DMS153 (cell line): ENCODE measurements around the gene CDC42EP1.
"Not testable (repeated sequence)": the region's sequence is repeated elsewhere in the genome, so short reads cannot be mapped to it uniquely, and the experiment has no call there.

Experiments used
- DNase-seq: peaks from one replicate; lab custom pipeline; 2025; lab: John Stamatoyannopoulos, UW

The CDC42EP1 gene

DNA sequence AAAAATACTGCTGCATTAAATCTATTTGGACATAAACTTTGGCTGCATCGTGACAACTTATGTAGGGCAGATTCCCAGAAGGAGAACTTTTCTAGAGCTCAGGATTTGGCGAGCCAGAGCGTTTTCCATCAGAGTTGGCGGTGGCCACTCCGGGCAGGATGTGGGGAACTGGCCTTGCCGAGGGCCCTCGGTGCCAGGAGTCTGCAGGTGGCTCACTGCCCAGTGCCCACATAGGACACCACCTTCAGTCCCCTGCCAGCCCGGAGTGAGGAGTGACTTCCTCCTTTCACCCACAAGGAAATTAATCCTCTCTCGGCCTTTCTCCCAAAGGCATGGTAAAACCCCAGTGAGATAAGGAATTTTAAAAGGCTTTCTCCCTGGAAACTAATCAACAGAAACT is 21.2 kb downstream of the CDC42EP1 start:
- DNase-seq, result no peak

- no peak for DNase-seq
Observed at GRCh38 chr22:37582526-37582925, 22.2 kb downstream of the CDC42EP1 start.

DNA sequence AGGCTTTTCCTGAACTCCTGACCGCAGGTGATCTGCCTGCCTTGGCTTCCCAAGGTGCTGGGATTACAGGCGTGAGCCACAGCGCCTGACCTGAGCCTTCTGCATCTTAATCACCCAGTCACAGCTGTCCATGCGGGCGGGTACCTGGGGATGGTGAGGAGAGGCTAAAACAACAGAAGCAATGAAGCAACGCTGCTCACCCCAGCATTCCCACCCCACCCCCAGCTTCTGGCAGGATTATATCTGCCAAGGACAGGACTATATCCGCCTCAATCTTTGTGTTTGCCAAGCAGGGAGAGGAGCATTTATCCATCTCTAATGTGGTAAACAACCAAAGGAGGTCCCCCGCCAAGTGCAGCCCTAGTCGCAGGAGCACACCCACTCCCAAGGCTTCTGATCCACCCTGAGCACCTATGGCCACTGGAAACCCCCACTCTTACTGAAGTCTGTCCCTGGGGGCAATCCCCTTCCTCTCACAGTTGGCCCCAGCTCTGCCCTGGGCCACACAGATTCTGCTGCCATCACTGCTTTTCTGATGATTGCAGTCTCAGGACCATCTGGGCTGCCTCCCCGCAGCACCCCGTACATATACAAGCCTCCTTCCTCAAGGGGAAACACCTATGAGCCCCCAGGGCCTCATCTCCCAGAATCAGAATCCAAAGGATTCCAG is 28.4 kb downstream of the CDC42EP1 start:
- no peak for DNase-seq

GRCh38 chr22:37589636-37590035 is 29.4 kb downstream of the CDC42EP1 start:
- no peak for DNase-seq

DNA sequence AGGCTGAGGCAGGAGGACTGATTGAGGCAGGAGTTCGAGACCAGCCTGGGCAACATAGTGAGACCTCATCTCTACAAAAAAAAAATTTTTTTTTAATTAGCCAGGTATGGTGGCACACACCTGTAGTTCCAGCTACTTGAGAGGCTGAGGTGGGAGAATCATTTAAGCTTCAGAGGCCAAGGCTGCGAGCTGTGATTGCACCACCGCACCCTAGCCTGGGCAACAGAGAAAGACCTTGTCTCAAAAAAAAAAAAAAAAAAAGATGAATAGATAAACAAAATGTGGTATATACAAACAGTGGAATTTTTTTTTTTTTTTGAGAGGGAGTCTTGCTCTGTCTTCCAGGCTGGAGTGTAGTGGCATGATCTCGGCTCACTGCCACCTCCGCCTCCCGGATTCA is 30.8 kb downstream of the CDC42EP1 start:
- DNase-seq, result not testable (repeated sequence)

- no peak for DNase-seq
Observed at GRCh38 chr22:37591823-37592404, 31.6 kb downstream of the CDC42EP1 start.

- no peak for DNase-seq
Observed at GRCh38 chr22:37594237-37594636, 34.0 kb downstream of the CDC42EP1 start.

DNA sequence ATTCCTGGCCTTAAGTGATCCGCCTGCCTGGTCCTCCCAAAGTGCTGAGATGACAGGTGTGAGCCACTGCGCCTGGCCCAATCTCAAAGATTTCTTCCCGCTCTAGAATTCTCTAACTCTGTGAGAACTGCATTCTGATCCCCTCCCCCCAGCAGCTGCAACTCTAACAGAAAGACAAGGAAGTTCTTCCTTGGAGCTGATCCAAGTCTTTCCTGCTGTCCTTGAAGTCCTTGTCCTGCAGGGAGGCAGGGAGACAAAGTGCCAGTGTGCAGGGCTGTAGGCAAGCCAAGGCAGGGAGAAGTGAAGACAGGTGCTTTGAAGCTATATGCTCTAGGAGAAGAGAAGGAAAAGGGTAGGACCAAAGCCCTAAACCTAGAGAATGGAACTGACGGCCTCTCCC is 38.9 kb downstream of the CDC42EP1 start:
- DNase-seq, result peak; percentile 7

GRCh38 chr22:37601203-37601539 is 40.9 kb downstream of the CDC42EP1 start:
- DNase-seq, result no peak

GRCh38 chr22:37601540-37602442 is 41.5 kb downstream of the CDC42EP1 start:
- DNase-seq, result peak; percentile 84

GRCh38 chr22:37602546-37603277 is 42.4 kb downstream of the CDC42EP1 start:
- not testable (repeated sequence) for DNase-seq

GRCh38 chr22:37604074-37604473 is 43.8 kb downstream of the CDC42EP1 start:
- DNase-seq, result no peak

DNA sequence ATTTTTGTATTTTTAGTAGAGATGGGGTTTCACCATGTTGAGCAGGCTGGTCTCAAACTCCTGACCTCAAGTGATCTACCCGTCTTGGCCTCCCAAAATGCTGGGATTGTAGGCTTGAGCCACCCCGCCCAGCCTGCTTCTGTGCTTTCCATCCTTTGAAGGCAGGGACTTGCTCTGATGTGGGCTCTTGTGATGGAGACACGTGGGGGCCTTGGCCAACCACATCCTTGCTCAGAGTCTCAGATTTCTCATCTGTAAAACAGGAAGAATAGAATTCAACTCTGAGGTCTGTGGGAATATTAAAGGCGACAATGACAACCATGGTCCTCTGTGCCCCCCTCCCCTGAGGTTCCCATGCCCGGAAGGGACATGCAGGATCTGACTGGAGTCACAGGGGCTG is 44.6 kb downstream of the CDC42EP1 start:
- DNase-seq, result no peak

DNA sequence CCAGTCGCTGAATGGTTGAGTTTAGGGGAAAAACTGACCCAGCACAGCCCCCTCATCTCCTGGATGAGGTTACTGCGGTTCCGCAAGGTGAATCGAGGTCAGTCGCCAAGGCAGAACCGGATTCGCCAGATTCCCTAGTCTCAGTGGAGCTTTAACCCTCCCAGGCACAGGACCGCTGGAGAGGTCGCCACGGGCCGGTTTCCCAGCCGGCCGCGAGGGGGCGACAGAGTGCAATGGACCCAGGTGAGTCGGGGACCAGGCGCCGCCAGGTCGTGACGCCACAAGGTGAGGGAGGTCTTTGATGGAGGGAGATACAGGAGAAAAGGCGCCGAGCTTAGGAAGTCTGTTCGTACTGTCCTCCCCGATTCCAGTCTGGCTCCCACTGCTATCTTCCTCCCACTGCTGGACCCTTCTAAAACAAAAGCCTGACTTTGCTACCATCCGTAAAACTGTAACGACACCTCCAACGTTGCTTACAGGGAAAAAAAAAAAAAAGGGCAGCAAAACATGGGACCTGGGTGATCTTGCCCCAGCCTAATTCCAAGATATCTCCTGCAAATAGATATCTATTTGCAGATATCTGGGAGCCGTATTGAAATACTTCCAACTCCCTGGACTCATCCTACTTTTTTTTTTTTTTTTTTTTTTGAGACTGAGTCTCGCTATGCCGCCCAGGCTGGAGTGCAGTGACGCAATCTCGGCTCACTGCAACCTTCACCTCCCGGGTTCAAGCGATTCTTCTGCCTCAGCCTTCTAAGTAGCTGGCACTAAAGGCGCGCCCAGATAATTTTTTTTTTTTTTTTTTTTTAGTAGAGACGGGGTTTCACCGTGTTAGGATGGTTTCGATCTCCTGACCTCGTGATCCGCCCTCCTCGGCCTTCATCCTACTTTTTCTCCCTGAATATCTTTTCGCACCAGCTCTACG is 47.0 kb downstream of the CDC42EP1 start:
- DNase-seq, result peak; percentile 90

GRCh38 chr22:37607935-37608476 is 47.7 kb downstream of the CDC42EP1 start:
- peak; percentile 58 for DNase-seq

DNA sequence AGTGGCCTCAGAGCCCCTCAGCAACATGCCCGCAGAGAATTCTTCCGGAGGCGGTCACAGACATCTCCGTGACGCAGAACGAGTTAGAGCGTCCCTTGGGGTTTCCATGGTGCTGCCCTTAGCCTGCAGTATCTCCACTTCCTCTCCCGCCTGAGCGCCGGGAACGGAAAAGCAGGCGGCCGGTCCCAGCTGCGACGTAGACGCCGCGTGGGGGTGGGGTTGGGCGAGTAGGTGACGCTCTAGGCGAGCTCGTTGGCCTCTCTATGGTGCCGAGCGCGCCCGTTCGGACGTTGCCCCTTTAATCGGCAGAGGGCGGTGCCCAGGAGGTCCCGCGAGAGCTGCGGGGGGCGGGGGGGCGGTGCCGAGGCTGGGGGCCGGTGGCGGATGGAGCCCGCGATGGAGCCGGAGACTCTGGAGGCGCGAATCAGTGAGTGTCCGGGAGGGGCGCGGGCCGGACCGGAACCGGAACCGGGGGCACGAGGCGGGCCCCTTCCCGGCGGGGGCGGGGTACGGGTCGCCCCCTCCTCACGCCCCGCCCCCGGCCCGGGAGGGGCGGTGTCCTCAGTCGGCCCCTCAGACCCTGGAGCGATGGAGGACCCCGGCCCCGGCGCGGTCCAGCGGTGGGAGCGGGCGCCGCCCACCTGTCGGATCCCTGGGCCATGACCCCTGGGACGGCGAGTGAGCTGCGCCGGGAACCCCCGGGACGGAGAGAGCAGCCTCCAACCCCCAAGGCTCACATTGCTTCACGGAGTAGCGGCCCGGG is 48.4 kb downstream of the CDC42EP1 start, which contains the start of gene GGA1:
Gene GGA1, plus strand, starts transcription at position 358 of the 763 bp plus-strand sequence. Its CDS starts 27 bp downstream, at position 385.
- peak; percentile 96 for DNase-seq

GRCh38 chr22:37609240-37610152 is 49.2 kb downstream of the CDC42EP1 start:
- DNase-seq, result no peak

DNA sequence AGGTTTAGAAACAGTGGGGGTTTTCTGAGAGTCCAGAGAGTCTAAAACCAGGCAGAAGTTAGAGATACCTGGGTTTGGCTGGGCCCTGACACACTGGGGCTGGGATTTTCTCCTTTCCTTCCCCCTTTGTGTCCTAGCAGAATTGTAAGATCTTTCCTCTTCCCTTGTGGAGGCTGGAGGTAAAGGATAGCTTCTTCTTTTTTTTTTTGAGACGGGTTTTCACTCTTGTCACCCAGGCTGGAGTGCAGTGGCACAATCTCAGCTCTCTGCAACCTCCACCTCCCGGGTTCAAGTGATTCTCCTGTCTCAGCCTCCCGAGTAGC is 49.8 kb downstream of the CDC42EP1 start:
- not testable (repeated sequence) for DNase-seq

- no peak for DNase-seq
Observed at GRCh38 chr22:37610480-37611129, 50.3 kb downstream of the CDC42EP1 start.
